Measurements from ENCODE around the gene CIP2A. TPM values are rescaled to one million over a fixed set of nuclear protein-coding genes. Genes with fewer than 3 reads are reported as not detected.
A peak's percentile ranks its signal among the peaks of the same experiment; 100 is the strongest.

Gene CIP2A
- total RNA-seq, 1 donor from 2014 or later = 21.0 TPM

DNA sequence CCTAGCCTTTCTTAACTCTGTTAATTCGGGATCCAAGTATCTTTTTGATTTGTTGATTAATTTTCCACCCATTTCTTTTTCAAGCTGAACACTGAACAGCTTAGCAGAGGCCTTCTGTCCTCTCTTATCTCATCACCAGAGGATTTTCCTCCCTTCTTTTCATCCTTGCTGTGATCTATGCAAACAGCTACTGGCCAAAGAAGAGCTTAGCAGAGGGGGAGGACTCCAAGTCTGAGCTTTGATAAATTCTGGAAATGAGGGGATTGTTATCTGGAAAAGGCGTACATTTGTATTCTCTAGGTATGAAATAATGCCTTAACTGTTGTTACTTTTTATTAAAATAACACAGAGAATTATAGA is 13.7 kb upstream of the CIP2A start:
- Mint-ChIP-seq H3K4me1 (ENCODE audit: low read depth) (peaks cover 10% of the 10 kb centered on the region), H3K36me3 (ENCODE audit: insufficient read depth) (peaks cover 7% of the 10 kb centered on the region), H3K4me3 (ENCODE audit: low read depth) (peak overlapping the region; percentile 33), H3K9me3 (ENCODE audit: low read depth) (peaks cover 11% of the 10 kb centered on the region), H3K27ac (no peak overlapping the region), H3K27me3 (no peaks in the 10 kb centered on the region)
- DNase-seq (ENCODE audit: low spot score, unreplicated experiment) = no peak
- TF ChIP-seq, protein P1, sequence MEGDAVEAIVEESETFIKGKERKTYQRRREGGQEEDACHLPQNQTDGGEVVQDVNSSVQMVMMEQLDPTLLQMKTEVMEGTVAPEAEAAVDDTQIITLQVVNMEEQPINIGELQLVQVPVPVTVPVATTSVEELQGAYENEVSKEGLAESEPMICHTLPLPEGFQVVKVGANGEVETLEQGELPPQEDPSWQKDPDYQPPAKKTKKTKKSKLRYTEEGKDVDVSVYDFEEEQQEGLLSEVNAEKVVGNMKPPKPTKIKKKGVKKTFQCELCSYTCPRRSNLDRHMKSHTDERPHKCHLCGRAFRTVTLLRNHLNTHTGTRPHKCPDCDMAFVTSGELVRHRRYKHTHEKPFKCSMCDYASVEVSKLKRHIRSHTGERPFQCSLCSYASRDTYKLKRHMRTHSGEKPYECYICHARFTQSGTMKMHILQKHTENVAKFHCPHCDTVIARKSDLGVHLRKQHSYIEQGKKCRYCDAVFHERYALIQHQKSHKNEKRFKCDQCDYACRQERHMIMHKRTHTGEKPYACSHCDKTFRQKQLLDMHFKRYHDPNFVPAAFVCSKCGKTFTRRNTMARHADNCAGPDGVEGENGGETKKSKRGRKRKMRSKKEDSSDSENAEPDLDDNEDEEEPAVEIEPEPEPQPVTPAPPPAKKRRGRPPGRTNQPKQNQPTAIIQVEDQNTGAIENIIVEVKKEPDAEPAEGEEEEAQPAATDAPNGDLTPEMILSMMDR (IDR thresholded peaks at IDR 0.05; ENCODE audit: unreplicated experiment) = no peak

DNA sequence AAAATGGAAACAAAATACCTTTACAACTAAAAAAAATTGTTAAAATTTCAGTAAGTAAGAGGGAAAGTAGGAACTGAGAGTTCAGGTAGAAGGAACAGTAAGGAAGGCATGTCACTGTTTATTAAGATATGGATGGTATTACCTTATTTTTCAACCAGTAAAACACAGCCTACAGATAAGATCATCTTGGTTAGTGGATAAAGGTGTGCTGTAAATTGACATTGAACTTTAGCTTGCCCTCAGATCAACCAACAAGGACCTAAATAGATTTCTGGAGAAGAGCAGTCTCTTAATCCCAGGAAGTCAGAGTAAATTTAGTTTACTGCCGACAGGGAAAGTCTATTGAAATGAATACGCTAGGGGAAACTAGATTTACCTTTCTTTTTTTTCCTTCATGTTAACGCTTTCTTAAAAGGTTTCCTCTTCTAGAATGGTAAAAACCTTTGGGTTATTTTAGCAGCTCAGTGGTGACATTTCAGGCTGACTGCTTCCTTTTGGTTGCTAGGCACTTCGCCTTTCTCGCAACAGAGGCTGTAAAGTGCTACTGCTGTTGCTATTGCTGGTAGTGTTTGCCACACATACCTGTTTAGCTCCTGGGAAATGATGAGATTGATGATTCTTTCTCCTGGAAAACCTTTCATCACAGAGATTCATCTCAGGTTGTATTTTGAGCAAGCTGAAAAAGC is 13.2 kb upstream of the CIP2A start:
- Mint-ChIP-seq H3K36me3 (ENCODE audit: insufficient read depth) (peaks cover 4% of the 10 kb centered on the region), H3K4me3 (ENCODE audit: low read depth) (no peak overlapping the region), H3K4me1 (ENCODE audit: low read depth) (peaks cover 10% of the 10 kb centered on the region), H3K27me3 (no peaks in the 10 kb centered on the region), H3K27ac (no peak overlapping the region), H3K9me3 (ENCODE audit: low read depth) (peaks cover 11% of the 10 kb centered on the region)
- TF ChIP-seq, protein P1 (IDR thresholded peaks at IDR 0.05; ENCODE audit: unreplicated experiment) = no peak
- DNase-seq (ENCODE audit: low spot score, unreplicated experiment) = no peak

DNA sequence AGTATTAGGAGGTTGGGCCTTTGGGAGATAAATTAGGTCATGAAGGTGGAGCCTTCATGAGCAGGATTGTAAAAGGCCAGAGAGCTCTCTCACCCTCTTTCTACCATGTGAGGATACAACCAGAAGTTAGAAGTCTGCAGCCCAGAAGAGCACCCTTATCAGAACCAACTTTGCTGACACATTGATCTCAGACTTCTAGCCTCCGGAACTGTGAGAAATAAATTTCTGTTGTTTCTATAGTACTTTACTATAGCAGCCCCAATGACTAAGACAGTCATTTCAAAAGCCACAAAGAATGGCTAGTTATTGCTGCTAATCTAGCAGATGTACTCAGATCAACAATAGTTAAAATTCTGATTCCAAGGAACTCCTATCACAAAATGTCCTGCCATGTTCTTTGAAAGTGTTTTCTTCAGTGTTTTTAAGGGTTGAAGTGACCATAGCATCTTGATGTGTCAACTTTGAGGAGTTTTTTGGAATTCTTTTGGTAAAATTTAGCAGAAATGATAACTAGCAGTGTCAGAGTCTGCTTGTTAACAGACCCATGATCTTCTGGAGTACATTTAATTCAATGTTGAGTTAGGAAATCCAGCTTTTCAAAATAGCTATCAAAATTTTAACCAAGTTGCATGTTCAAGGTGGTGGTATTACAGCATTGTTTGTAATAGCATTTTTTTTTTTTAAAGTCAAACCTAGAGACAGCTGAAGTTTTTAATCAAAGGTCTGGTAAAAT is 10.6 kb upstream of the CIP2A start:
- H3K4me1 Mint-ChIP-seq (ENCODE audit: low read depth) = peaks cover 10% of the 10 kb centered on the region
- no peak for DNase-seq (ENCODE audit: low spot score, unreplicated experiment)

DNA sequence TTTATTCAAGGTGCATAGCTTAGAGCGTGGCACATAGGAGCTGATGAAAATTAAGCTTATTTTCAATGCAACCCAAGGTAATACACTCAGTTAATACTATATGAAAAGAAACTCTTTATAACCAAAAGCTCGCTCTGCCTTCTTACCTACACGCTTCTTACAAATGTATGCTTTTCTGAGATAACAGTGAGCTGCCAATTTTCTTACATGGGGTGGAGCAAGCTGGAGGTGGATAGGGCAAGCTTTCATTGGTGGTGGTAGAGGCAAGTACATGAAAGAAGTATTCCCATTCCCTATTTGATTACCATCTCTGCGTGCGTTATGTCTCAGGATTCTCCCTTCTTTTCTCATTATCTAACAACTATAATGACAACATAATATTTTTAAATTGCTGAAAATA is 9.1 kb upstream of the CIP2A start:
- Mint-ChIP-seq H3K9me3 (ENCODE audit: low read depth) (peaks cover 11% of the 10 kb centered on the region), H3K27ac (no peak overlapping the region), H3K36me3 (ENCODE audit: insufficient read depth) (peaks cover 4% of the 10 kb centered on the region), H3K27me3 (no peaks in the 10 kb centered on the region), H3K4me3 (ENCODE audit: low read depth) (no peak overlapping the region), H3K4me1 (ENCODE audit: low read depth) (peaks cover 5% of the 10 kb centered on the region)
- DNase-seq (ENCODE audit: low spot score, unreplicated experiment) = no peak
- TF ChIP-seq, protein P1 (IDR thresholded peaks at IDR 0.05; ENCODE audit: unreplicated experiment) = no peak

More for the DNA sequence above, 10.6 kb upstream of the CIP2A start:
- TF ChIP-seq, protein P1 (IDR thresholded peaks at IDR 0.05; ENCODE audit: unreplicated experiment) = no peak
- H3K4me3 Mint-ChIP-seq (ENCODE audit: low read depth) = no peak overlapping the region
- peaks cover 11% of the 10 kb centered on the region for H3K9me3 Mint-ChIP-seq (ENCODE audit: low read depth)
- H3K36me3 Mint-ChIP-seq (ENCODE audit: insufficient read depth) = peaks cover 4% of the 10 kb centered on the region
- no peaks in the 10 kb centered on the region for H3K27me3 Mint-ChIP-seq
- no peak overlapping the region for H3K27ac Mint-ChIP-seq

DNA sequence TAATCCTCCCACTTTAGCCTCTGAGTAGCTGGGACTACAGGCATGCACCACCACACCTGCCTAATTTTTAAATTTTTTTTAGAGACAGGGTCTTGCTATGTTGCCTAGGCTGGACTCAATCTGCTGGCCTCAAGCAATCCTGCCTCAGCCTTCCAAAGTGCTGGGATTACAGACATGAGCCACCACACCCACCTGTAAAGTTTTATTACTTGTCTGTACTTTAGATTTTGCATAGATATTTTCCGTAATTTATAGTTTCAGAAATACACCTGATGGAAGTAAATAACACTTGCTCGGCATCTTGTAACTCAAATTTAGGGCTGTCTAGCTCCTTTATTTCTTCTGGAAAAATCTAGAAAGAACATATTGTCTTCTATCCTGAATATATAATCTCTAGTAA is 6.1 kb upstream of the CIP2A start:
- H3K27me3 Mint-ChIP-seq = no peaks in the 10 kb centered on the region
- H3K36me3 Mint-ChIP-seq (ENCODE audit: insufficient read depth) = no peaks in the 10 kb centered on the region
- H3K4me1 Mint-ChIP-seq (ENCODE audit: low read depth) = peaks cover 8% of the 10 kb centered on the region
- TF ChIP-seq, protein P1 (IDR thresholded peaks at IDR 0.05; ENCODE audit: unreplicated experiment) = no peak
- DNase-seq (ENCODE audit: low spot score, unreplicated experiment) = no peak
- no peak overlapping the region for H3K4me3 Mint-ChIP-seq (ENCODE audit: low read depth)
- no peak overlapping the region for H3K27ac Mint-ChIP-seq
- no peaks in the 10 kb centered on the region for H3K9me3 Mint-ChIP-seq (ENCODE audit: low read depth)
